BLaER1 treated with 17β-estradiol and CSF1 and Interleukin-3, amounts not matched to agents 10 nM and 100 nM (cell line): Measurements from ENCODE around the gene MGAM2.

Experiments
- H3K27ac ChIP-seq, 11 experiments: shearing (Covaris generic); formaldehyde crosslinking; 2 replicates each; pipeline ENCODE4 v1.8.1; 2022
- H3K27me3 ChIP-seq, 11 experiments: shearing (Covaris generic); formaldehyde crosslinking; 2 replicates each; pipeline ENCODE4 v1.8.1; 2022
- H3K36me3 ChIP-seq, 11 experiments: shearing (Covaris generic); formaldehyde crosslinking; 2 replicates each; pipeline ENCODE4 v1.8.1; 2022
- H3K4me1 ChIP-seq, 10 experiments: shearing (Covaris generic); formaldehyde crosslinking; 2 replicates each; pipeline ENCODE4 v1.8.1; 2022
- H3K4me2 ChIP-seq, 11 experiments: shearing (Covaris generic); formaldehyde crosslinking; 2 replicates each; pipeline ENCODE4 v1.8.1; 2022
- H3K4me3 ChIP-seq, 10 experiments: shearing (Covaris generic); formaldehyde crosslinking; 2 replicates each; pipeline ENCODE4 v1.8.1; 2022
- H3K9ac ChIP-seq, 11 experiments: shearing (Covaris generic); formaldehyde crosslinking; 2 replicates each; pipeline ENCODE4 v1.8.1; 2022
- H3K9me3 ChIP-seq, 11 experiments: shearing (Covaris generic); formaldehyde crosslinking; replicated peaks in 1 of 11; 2 replicates each; pipeline ENCODE4 v1.8.1; 2022
- H4K20me1 ChIP-seq, 11 experiments: shearing (Covaris generic); formaldehyde crosslinking; 2 replicates each; pipeline ENCODE4 v1.8.1; 2022
- Cebpa-rat ChIP-seq, 11 experiments: shearing (Covaris generic); IDR thresholded peaks; 2 replicates each; pipeline ENCODE4 v1.8.1; 2022

The MGAM2 gene

GRCh38 chr7:142133731-142134148 is 22.2 kb downstream of the MGAM2 start:
- Histone ChIP-seq H3K9ac (no peak overlapping the region), H4K20me1 (no peaks in the 10 kb centered on the region), H3K36me3 (no peaks in the 10 kb centered on the region), H3K9me3 (no peaks in the 10 kb centered on the region), H3K27me3 (no peaks in the 10 kb centered on the region), H3K27ac (no peak overlapping the region), H3K4me3 (no peak overlapping the region), H3K4me1 (peaks cover 0 to 1% (median 0%) of the 10 kb centered on the region in 10 experiments; a peak in 2 of 20 replicates), H3K4me2 (no peak overlapping the region)
- no peak for TF ChIP-seq Cebpa-rat (IDR thresholded peaks at IDR 0.05)

DNA sequence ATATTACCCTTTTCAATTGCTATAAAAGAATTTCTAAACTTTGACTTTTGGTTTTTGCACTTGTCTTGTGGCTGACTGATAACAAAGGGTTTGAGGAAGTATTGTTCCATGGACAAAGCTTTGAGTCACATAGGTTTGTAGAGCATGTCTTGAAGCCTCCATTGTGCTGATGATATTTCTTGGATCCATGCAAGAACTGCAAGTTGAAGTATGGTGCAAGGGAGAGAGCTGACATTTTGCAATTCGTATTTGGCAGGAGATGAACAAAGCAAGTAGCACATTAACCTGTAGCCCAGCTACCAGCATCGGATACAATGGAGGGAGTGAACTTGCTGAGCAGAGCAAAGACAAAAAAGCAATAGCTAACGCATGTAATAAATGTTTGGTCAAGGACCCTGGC is 23.4 kb downstream of the MGAM2 start:
- Histone ChIP-seq H3K27ac (no peak overlapping the region), H3K4me1 (no peaks in the 10 kb centered on the region), H3K9me3 (no peaks in the 10 kb centered on the region), H3K4me3 (no peak overlapping the region), H3K4me2 (no peak overlapping the region), H3K36me3 (no peaks in the 10 kb centered on the region), H4K20me1 (no peaks in the 10 kb centered on the region), H3K9ac (no peak overlapping the region), H3K27me3 (no peaks in the 10 kb centered on the region)
- no peak for TF ChIP-seq Cebpa-rat (IDR thresholded peaks at IDR 0.05)

GRCh38 chr7:142138996-142139395 is 27.5 kb downstream of the MGAM2 start:
- Histone ChIP-seq H3K9me3 (no peaks in the 10 kb centered on the region), H3K36me3 (no peaks in the 10 kb centered on the region), H4K20me1 (no peaks in the 10 kb centered on the region), H3K4me2 (no peak overlapping the region), H3K27ac (no peak overlapping the region), H3K4me3 (no peak overlapping the region), H3K4me1 (no peaks in the 10 kb centered on the region), H3K27me3 (no peaks in the 10 kb centered on the region), H3K9ac (no peak overlapping the region)
- no peak for TF ChIP-seq Cebpa-rat (IDR thresholded peaks at IDR 0.05)

DNA sequence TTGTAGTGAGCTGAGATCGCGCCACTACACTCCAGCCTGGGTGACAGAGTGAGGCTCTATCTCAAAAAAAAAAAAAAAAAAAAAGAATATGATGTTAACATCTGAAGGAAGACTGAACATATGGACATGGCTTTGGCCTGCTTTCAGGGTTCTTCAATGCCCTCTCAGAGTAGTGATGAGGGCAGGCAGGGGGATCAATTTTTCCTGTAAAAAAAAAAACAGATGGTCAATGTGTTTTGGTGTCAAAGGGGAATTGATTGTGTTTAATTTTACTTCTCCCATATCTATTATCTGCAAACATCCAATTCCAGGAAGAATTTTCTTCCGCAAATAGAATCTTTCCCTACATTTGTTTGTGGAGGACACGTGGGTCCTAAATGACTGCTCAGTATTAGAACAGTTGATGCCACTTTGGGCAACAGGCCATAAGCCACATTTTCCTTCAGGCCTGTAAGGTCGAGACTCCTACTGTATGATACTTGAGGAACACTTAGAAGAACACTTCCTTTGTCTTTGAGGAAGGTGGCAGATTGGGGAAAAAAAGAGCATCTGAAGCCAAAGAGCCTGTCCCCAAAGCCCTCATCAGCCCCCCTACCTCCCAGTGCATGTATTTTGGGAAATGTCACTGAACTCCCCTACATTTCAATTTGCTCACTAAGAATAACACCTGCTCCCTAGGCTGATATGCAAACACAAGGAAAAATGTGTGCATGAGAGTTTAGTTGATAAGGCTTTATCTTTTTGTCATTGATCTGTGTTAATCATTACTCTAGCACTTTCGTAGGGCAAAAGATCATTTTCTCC is 28.3 kb downstream of the MGAM2 start:
- Histone ChIP-seq H3K27ac (no peak overlapping the region), H3K27me3 (no peaks in the 10 kb centered on the region; a peak in 1 of 22 replicates), H3K4me3 (no peak overlapping the region), H3K9me3 (no peaks in the 10 kb centered on the region), H3K4me1 (no peaks in the 10 kb centered on the region), H3K9ac (no peak overlapping the region), H3K4me2 (no peak overlapping the region), H4K20me1 (no peaks in the 10 kb centered on the region), H3K36me3 (no peaks in the 10 kb centered on the region)
- TF ChIP-seq Cebpa-rat (IDR thresholded peaks at IDR 0.05) = no peak

DNA sequence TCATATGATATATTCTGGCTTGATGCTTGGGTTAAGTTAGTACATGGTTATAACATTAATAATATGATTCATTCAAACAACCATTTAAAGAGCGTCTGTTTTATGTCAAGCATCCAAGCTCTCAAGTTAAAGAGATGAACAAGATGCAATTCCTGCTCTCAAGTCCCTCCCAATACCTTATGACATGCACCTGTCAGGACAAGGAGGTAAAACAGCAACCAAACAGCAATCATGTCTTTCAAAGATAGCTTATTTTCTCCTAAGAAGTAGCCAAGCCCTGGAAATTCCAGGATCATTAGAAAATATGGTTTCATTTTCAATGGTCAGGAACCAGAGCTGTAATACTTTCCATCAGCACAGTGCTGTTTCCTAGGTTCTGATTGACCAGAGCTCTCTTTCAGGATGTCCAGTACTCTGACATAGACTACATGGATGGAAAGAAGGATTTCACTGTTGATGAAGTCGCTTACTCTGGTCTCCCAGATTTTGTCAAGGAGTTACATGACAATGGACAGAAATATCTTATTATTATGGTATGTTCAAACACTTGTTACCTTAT is 29.0 kb downstream of the MGAM2 start:
- no peak for TF ChIP-seq Cebpa-rat (IDR thresholded peaks at IDR 0.05)
- Histone ChIP-seq H3K27me3 (no peaks in the 10 kb centered on the region; a peak in 1 of 22 replicates), H3K4me3 (no peak overlapping the region)

GRCh38 chr7:142142702-142143101 is 31.2 kb downstream of the MGAM2 start:
- Histone ChIP-seq H3K9ac (no peak overlapping the region), H3K4me3 (no peak overlapping the region), H3K4me1 (no peaks in the 10 kb centered on the region), H3K36me3 (no peaks in the 10 kb centered on the region), H3K27ac (no peak overlapping the region), H4K20me1 (no peaks in the 10 kb centered on the region), H3K4me2 (no peak overlapping the region), H3K27me3 (no peaks in the 10 kb centered on the region; a peak in 1 of 22 replicates), H3K9me3 (no peaks in the 10 kb centered on the region)
- no peak for TF ChIP-seq Cebpa-rat (IDR thresholded peaks at IDR 0.05)

More for the DNA sequence above, 29.0 kb downstream of the MGAM2 start:
- Histone ChIP-seq H4K20me1 (no peaks in the 10 kb centered on the region), H3K9me3 (no peaks in the 10 kb centered on the region), H3K9ac (no peak overlapping the region), H3K36me3 (no peaks in the 10 kb centered on the region), H3K4me2 (no peak overlapping the region), H3K27ac (no peak overlapping the region), H3K4me1 (no peaks in the 10 kb centered on the region)

DNA sequence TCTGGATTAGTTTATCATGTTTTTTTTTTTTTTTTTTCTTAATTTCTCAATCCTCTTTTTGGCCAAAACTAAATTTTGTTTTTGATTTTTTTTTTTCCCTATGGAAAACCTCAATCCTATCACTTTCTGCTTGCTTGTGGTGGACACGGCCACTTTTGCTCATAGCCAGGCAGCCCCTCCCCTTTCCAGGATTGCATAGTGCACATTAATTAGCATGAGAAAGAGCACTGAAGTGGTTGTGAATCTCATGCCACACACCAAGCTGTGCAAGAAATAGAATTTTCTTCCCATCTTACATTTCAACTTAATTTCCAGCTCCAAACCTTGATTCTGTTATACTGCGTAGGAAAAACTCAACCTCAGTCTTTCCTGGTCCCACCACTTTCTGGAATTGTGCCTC is 34.6 kb downstream of the MGAM2 start:
- TF ChIP-seq Cebpa-rat (IDR thresholded peaks at IDR 0.05) = no peak
- no peaks in the 10 kb centered on the region; a peak in 1 of 22 replicates for H3K27me3 ChIP-seq
- no peaks in the 10 kb centered on the region for H3K9me3 ChIP-seq
- no peaks in the 10 kb centered on the region for H3K4me1 ChIP-seq
- no peak overlapping the region for H3K4me2 ChIP-seq
- H4K20me1 ChIP-seq = no peaks in the 10 kb centered on the region
- H3K4me3 ChIP-seq = no peak overlapping the region
- H3K36me3 ChIP-seq = no peaks in the 10 kb centered on the region
- no peak overlapping the region for H3K27ac ChIP-seq
- H3K9ac ChIP-seq = no peak overlapping the region

GRCh38 chr7:142150356-142150755 is 38.8 kb downstream of the MGAM2 start:
- no peak overlapping the region for H3K4me3 ChIP-seq
- no peaks in the 10 kb centered on the region for H3K9me3 ChIP-seq
- H3K4me1 ChIP-seq = no peaks in the 10 kb centered on the region
- no peak overlapping the region for H3K27ac ChIP-seq
- H3K27me3 ChIP-seq = no peaks in the 10 kb centered on the region
- no peaks in the 10 kb centered on the region for H3K36me3 ChIP-seq
- no peak overlapping the region for H3K4me2 ChIP-seq
- no peaks in the 10 kb centered on the region for H4K20me1 ChIP-seq
- no peak overlapping the region for H3K9ac ChIP-seq
- no peak for TF ChIP-seq Cebpa-rat (IDR thresholded peaks at IDR 0.05)

GRCh38 chr7:142150869-142151268 is 39.4 kb downstream of the MGAM2 start:
- H3K27ac ChIP-seq = no peak overlapping the region
- no peaks in the 10 kb centered on the region for H4K20me1 ChIP-seq
- H3K4me3 ChIP-seq = no peak overlapping the region
- H3K9ac ChIP-seq = no peak overlapping the region
- H3K4me1 ChIP-seq = no peaks in the 10 kb centered on the region
- H3K4me2 ChIP-seq = no peak overlapping the region
- TF ChIP-seq Cebpa-rat (IDR thresholded peaks at IDR 0.05) = no peak
- no peaks in the 10 kb centered on the region for H3K36me3 ChIP-seq
- H3K27me3 ChIP-seq = no peaks in the 10 kb centered on the region
- H3K9me3 ChIP-seq = no peaks in the 10 kb centered on the region

- Histone ChIP-seq H3K27ac (no peak overlapping the region), H3K27me3 (no peaks in the 10 kb centered on the region), H3K36me3 (no peaks in the 10 kb centered on the region), H3K4me3 (no peak overlapping the region), H4K20me1 (no peaks in the 10 kb centered on the region), H3K9ac (no peak overlapping the region), H3K4me2 (no peak overlapping the region), H3K9me3 (no peaks in the 10 kb centered on the region), H3K4me1 (no peaks in the 10 kb centered on the region)
- TF ChIP-seq Cebpa-rat (IDR thresholded peaks at IDR 0.05) = no peak
These were observed 40.6 kb downstream of the MGAM2 start for GRCh38 chr7:142152076-142152475.
